KOPT-K1 (cell line): ENCODE data around the gene EIPR1.
"Not testable (repeated sequence)": the region's sequence is repeated elsewhere in the genome, so short reads cannot be mapped to it uniquely, and the experiment has no call there.

Source experiments
- H3K27ac ChIP-seq: fragments of 200-600 bp; sonication (generic); 2 replicates; pipeline ENCODE4 v1.5.1; 2016; ENCODE audit warnings: antibody characterized with exemption, mild to moderate bottlenecking, low read depth, low read length; ENCODE audit not compliant: poor library complexity, severe bottlenecking
- H3K36me3 ChIP-seq: fragments of 200-600 bp; sonication (generic); 2 replicates; pipeline ENCODE4 v1.5.1; 2017; ENCODE audit warnings: antibody characterized with exemption, mild to moderate bottlenecking, low read length, moderate library complexity; ENCODE audit not compliant: insufficient read depth
- H3K9me3 ChIP-seq: fragments of 200-600 bp; sonication (generic); 2 replicates; pipeline ENCODE4 v1.5.1; 2017; ENCODE audit warnings: antibody characterized with exemption, low read length, mild to moderate bottlenecking; ENCODE audit not compliant: insufficient read depth, poor library complexity, severe bottlenecking

Gene EIPR1

DNA sequence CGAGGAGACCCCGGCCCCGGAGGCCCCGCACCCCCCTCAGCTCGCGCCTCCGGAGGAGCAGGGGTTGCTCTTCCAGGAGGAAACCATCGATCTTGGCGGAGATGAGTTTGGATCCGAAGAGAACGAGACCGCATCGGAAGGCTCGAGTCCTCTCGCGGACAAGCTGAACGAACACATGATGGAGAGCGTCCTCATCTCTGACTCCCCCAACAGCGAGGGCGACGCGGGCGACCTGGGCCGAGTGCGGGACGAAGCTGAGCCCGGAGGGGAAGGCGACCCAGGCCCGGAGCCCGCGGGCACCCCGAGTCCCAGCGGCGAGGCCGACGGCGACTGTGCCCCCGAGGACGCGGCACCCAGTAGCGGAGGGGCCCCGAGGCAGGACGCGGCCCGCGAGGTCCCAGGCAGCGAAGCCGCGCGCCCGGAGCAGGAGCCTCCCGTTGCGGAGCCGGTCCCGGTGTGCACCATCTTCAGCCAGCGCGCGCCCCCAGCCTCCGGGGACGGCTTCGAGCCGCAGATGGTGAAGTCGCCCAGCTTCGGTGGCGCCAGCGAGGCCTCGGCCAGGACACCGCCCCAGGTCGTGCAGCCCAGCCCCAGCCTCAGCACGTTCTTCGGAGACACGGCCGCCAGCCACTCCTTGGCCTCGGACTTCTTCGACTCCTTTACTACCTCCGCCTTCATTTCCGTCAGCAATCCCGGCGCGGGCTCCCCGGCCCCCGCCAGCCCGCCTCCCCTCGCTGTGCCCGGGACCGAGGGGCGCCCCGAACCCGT lies 10.2 kb upstream of the EIPR1 start:
- Histone ChIP-seq H3K36me3 (peaks cover 66% of the 10 kb centered on the region), H3K27ac (no peak overlapping the region), H3K9me3 (no peaks in the 10 kb centered on the region)

DNA sequence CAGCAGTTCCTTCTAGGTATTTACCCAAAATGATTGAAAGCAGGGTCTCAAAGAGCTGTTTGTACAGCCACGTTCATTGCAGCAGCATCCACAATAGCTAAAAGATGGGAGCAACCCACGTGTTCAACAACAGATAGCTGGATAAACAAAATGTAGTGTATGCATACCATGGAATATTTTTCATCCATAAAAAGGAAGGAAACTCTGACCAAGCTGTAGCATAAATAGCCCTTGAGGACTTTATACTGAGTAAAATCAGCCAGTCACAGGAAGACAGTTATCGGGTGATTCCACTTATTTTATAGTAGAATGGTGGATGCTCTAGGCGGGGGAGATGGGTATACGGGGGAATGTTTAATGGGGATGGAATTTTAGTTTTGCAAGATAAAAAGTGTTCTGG lies 9.4 kb upstream of the EIPR1 start:
- no peak overlapping the region for H3K27ac ChIP-seq
- peaks cover 63% of the 10 kb centered on the region for H3K36me3 ChIP-seq
- no peaks in the 10 kb centered on the region for H3K9me3 ChIP-seq

DNA sequence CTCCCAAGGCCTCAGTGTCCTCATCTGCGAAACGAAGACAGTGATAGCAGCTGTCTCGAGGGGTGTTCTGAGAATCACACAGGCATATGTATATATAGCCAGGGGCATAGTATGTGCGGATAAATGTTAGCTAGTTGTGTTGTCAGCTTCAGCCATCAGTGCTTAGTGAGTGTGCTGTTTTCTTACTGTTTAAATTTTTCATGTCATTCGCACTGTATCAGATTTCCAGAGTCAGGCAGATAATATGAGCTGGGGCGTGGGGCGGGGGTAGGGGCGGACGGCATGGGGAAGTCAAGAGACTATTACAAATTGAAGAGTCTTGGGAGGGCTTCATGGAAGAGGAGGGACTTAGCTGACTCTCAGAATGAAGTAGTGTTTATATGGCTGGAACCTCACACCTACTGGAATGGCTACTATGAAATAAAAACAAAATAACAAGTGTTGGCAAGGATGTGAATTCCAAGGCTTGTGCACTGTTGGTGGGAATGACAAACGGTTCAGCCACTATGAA lies 8.9 kb upstream of the EIPR1 start:
- Histone ChIP-seq H3K36me3 (peaks cover 61% of the 10 kb centered on the region), H3K27ac (no peak overlapping the region), H3K9me3 (no peaks in the 10 kb centered on the region)

DNA sequence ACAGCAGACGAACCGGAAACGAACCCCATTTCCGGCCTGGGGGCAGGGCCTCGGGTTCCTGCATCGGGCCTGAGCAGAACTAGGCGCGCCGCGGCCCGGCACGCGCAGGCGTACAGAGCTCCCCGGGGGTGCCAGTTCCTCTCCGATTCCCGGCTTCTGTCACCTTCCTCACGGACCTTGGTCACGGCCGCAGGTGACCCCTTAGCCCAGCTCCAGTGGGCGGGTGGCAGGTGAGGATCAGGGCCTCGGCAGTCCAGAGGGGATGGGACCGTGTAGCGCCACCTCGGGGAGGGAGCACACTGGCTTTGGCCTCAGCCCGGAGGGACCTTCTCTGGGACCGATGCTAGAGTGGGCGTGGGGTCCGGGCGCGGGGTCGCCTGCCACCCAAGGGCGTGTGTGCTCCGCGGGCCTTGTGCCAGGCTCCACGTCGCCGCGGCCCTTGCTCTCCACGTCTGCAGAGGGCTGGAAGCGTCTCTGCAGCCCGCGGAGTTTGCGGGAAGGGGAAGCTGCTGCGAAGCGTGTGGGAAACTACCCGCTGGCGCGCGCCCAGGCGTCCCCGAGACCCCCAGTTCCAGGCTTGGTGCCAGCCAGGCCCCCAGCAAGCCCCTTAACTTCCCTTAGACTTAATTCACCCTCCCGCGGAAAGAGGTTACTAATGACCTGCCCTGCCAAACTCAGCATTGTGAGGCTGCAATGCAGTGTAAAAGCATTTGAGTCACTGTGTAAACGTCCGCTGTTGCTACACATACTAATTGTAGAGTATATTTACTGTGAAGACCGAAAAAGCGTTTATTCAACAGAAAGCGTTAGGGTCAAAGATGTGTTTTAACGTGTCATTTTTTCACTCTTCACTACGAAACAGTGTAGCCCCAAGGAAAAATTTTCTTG lies 2.3 kb upstream of the EIPR1 start, which contains the start of gene TRAPPC12:
Gene TRAPPC12 (plus strand): TSS at position 48 of the 888 bp plus-strand sequence. CDS start 7,930 bp downstream, outside the sequence.
- H3K36me3 ChIP-seq, result peaks cover 24% of the 10 kb centered on the region
- no peaks in the 10 kb centered on the region for H3K9me3 ChIP-seq
- H3K27ac ChIP-seq, result peak within 1 kb of the TSS; percentile 88

DNA sequence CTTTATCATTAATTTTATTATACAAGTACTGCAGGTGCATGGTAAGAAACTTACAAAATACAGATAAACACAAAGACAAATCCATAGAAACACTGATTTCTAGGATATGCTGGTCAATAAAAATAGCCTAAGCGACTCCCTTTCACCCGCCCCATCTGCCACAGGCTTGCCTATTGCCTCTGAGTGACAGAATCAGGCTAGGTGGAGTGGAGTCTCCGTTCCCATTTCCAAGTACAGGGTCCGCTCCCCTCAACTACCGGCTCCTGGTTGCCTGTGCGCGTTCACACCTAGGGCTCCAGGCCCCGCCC lies 1.7 kb upstream of the EIPR1 start:
- Histone ChIP-seq H3K27ac (peak overlapping the region; percentile 88), H3K9me3 (no peaks in the 10 kb centered on the region)

DNA sequence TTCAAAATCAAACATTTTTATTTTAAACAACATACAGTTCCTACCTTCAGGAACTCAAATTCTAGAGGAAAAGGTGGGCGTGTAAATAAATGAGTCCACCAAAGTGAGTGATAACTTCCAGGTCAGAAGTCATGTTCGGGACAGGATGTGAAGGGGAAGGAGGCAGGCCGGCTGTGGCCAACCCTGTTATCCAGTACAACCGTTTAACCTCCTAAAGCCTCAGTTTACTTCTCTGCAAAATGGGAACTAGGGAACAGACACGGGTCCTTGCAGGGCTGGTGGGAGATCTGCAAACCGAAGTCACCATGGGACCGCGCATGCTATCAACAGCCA lies 373 bp downstream of the EIPR1 start:
- no peaks in the 10 kb centered on the region for H3K9me3 ChIP-seq
- H3K27ac ChIP-seq, result peak overlapping the region; percentile 74
- H3K36me3 ChIP-seq, result peaks cover 16% of the 10 kb centered on the region

More for the DNA sequence above, 1.7 kb upstream of the EIPR1 start:
- H3K36me3 ChIP-seq, result peaks cover 24% of the 10 kb centered on the region

DNA sequence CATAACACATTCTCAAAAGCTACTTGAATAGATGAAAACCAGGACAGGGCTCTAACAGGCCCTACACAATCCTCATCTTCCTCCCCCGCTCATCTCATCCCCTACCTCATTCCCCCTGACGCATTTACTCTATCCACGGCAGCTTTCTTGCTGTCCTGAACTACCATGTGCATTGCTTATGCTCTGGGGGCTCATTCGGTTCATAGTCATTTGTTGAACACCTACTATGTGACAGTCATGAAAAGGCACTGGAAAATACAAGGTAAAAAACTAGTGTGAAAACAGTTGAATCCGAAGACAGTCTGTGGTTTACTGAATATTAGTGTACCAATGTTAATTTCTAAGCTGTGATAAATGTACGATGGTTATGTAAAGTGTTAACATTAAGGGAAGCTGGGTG lies 797 bp downstream of the EIPR1 start:
- Histone ChIP-seq H3K36me3 (peaks cover 15% of the 10 kb centered on the region), H3K9me3 (no peaks in the 10 kb centered on the region), H3K27ac (peak overlapping the region; percentile 74)

DNA sequence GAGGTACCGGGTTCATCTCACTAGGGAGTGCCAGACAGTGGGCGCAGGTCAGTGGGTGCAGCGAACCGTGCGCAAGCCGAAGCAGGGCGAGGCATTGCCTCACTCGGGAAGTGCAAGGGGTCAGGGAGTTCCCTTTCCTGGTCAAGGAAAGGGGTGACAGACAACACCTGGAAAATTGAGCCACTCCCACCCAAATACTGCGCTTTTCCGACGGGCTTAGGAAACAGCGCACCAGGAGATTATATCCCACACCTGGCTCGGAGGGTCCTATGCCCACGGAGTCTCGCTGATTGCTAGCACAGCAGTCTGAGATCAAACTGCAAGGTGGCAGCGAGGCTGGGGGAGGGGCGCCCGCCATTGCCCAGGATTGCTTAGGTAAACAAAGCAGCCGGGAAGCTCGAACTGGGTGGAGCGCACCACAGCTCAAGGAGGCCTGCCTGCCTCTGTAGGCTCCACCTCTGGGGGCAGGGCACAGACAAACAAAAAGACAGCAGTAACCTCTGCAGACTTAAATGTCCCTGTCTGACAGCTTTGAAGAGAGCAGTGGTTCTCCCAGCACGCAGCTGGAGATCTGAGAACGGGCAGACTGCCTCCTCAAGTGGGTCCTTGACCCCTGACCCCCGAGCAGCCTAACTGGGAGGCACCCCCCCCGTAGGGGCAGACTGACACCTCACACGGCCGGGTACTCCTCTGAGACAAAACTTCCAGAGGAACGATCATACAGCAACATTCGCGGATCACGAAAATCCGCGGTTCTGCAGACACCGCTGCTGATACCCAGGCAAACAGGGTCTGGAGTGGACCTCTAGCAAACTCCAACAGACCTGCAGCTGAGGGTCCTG lies 8.1 kb downstream of the EIPR1 start:
- not testable (repeated sequence) for H3K27ac ChIP-seq, H3K36me3 ChIP-seq, H3K9me3 ChIP-seq

DNA sequence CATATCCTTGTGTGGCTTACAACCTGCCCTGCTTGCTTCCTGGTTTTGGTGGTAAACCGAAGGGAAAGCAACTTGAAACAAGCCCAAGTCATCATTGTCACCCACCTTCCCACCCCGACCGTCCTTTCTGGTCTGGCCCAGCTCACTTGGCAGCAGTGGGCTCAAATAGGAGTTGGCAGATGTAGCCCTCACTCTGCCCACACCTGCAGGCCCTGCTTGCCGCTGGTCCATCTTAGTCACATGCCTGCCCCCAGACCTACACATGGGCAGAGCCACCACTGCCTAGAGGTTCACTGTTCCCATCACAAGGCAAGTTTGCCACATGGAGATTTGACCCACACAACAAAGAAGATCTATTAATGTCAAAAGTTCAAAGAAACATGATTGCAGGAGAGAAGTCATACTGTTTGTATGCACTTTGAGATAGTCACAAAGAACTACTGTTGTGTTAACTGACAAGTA lies 9.3 kb downstream of the EIPR1 start:
- no peak overlapping the region for H3K27ac ChIP-seq
- no peaks in the 10 kb centered on the region for H3K9me3 ChIP-seq
- no peaks in the 10 kb centered on the region for H3K36me3 ChIP-seq

DNA sequence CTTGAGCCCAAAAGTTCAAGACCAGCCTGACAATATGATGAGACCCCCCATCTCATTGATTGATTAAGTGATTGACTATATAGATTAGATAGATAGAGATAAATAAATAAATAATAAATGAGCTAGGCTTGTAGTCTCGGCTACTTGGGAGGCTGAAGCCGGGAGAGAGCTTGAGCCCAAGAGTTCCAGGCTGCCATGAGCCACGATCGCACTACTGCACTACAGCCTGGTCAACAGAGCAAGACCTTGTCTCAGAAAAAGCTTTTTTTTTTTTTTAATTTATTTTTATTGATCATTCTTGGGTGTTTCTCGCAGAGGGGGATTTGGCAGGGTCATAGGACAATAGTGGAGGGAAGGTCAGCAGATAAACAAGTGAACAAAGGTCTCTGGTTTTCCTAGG lies 12.4 kb downstream of the EIPR1 start:
- no peaks in the 10 kb centered on the region for H3K36me3 ChIP-seq
- H3K27ac ChIP-seq, result no peak overlapping the region
- no peaks in the 10 kb centered on the region for H3K9me3 ChIP-seq

DNA sequence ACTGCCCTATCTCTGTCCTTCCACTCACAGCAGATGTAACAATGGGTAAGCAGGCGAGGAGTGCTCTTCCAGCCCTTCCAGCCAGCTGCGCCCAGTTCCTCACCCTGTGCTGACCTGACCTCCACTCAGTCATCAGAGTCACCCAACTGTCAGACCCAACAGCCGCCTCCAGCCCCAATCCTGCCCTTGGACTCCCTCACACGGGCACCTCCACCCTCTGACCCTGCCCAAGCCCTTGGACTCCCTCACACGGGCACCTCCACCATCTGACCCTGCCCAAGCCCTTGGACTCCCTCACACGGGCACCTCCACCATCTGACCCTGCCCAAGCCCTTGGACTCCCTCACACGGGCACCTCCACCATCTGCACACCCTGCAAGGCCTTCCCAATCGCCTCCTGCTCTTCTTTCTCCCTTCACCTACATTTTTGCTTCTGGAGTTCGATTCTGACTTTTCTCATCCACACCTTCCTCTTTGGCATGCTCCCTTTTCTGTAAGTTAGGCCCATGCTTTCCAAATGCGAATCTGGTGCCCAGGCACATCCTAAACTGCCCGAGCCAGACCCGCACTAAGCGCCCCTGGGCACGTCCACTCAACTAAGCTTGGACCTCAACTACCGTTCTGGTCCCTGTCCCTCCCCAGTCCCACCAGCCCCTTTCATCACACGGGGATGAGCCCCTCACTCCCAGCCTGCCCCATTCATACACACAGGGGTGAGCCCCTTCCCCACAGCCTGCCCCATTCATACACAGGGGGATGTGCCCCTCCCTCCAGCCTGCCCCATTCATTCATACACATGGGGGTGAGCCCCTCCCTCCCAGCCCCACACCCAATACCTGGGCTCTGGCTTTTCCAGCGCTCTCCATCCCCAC lies 15.9 kb downstream of the EIPR1 start:
- no peak overlapping the region for H3K27ac ChIP-seq
- H3K36me3 ChIP-seq, result no peaks in the 10 kb centered on the region
- no peaks in the 10 kb centered on the region for H3K9me3 ChIP-seq

DNA sequence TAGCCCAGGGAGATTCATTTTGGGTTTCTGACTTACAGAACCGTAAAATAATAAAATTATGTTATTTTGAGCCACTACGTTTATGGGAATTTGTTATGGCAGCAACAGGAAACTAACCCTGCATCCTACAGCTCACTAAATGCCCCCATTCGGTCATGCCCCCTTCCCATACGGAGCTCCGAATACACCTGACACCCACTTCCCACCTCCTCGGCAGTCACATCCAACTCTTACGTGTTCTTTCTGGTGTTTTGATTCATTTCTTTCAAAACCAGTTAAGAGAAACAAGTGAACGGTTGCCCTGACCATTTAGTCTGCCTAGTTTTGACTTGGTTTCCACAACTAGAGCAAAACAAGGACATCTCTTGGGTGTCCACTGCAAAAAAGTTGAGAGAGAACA lies 19.7 kb downstream of the EIPR1 start:
- no peaks in the 10 kb centered on the region for H3K9me3 ChIP-seq
- H3K27ac ChIP-seq, result no peak overlapping the region
- H3K36me3 ChIP-seq, result peaks cover 15% of the 10 kb centered on the region

DNA sequence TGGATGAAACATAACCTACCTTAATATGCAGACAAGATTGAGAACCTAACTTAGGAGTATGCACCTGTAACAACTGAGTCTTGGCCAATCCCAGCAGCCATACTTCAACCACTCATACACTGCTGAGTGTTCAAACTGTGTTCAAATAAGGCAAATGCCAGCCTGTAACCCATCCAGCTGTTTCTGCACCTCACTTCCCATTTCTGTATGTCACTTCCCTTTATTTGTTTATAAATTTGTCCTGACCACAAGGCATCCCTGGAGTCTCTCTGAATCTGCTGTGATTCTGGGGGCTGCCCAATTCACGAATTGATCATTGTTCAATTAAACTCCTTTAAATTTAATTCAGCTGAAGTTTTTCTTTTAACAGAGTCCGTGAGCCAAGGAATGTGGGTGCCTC lies 20.2 kb downstream of the EIPR1 start:
- peaks cover 20% of the 10 kb centered on the region for H3K36me3 ChIP-seq
- H3K9me3 ChIP-seq, H3K27ac ChIP-seq: not testable (repeated sequence)

DNA sequence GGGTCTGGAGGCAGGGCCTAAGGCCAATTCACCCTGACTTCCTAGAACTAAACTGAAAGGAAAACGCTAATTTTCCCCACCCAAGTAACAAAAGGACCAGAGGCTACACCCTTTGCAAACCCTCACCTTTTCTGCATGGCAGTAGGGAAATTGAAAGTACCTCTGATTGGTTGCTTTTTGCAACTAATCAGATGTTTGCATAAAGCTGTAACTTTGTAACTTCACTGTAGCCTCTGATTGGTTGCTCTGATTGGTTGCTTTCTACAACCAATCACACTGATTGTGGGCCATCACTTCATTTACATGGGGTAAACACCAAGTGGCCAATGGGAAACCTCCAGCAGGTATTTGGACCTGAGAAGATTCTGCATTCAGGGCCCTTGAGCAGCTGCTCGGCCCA lies 20.8 kb downstream of the EIPR1 start:
- Histone ChIP-seq H3K27ac (no peak overlapping the region), H3K9me3 (no peaks in the 10 kb centered on the region), H3K36me3 (peaks cover 27% of the 10 kb centered on the region)
